ENCODE measurements around the gene IP6K3.

DNA sequence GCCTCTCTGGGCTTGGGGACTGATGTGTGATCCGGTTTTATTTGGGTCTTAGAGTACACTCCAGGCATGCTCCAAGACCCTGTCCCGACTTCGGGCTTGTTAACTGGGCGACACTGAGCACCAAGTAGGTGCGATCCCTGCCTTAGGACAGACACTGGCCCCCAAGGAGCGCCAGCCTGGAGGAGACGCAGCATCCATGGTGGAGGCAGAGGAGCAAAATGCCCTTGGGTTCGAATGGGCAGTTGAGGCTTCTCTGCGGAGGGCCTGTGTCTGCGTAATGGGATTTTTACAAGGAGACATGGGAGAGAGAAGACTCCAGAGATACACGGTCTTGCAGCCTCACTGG, 42.8 kb upstream of the IP6K3 start:
- TF ChIP-seq, protein P1, sequence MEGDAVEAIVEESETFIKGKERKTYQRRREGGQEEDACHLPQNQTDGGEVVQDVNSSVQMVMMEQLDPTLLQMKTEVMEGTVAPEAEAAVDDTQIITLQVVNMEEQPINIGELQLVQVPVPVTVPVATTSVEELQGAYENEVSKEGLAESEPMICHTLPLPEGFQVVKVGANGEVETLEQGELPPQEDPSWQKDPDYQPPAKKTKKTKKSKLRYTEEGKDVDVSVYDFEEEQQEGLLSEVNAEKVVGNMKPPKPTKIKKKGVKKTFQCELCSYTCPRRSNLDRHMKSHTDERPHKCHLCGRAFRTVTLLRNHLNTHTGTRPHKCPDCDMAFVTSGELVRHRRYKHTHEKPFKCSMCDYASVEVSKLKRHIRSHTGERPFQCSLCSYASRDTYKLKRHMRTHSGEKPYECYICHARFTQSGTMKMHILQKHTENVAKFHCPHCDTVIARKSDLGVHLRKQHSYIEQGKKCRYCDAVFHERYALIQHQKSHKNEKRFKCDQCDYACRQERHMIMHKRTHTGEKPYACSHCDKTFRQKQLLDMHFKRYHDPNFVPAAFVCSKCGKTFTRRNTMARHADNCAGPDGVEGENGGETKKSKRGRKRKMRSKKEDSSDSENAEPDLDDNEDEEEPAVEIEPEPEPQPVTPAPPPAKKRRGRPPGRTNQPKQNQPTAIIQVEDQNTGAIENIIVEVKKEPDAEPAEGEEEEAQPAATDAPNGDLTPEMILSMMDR (IDR thresholded peaks at IDR 0.05): no peak
- no peak for TF ChIP-seq POLR2A (IDR thresholded peaks at IDR 0.05)

Data from heart left ventricle (tissue), 13 donors.